Memory B cell (primary cell): Measurements from ENCODE around the gene DPPA5.
A peak's percentile ranks its signal among the peaks of the same experiment; 100 is the strongest.
"Not testable (repeated sequence)": the region's sequence is repeated elsewhere in the genome, so short reads cannot be mapped to it uniquely, and the experiment has no call there.

ENCODE experiments used
- ATAC-seq: fragments of 150-1000 bp; cut with Tn5 transposase; 2 replicates; pipeline ENCODE4 v1.10.0; 2021; ENCODE audit warnings: low read depth, mild to moderate bottlenecking, moderate library complexity
- DNase-seq, 2 donors: peaks; one replicate each; pipeline ENCODE4 v3.0.0; 2022; ENCODE audit warnings: low spot score in 2 of 2
- H3K27ac Mint-ChIP-seq: one replicate; pipeline ENCODE4 v1.8.0; 2022; ENCODE audit warnings: mild to moderate bottlenecking, moderate library complexity, mixed read lengths
- H3K27me3 Mint-ChIP-seq: one replicate; pipeline ENCODE4 v1.8.0; 2022; ENCODE audit warnings: mixed read lengths
- H3K36me3 Mint-ChIP-seq: one replicate; pipeline ENCODE4 v1.8.0; 2022; ENCODE audit warnings: mild to moderate bottlenecking, mixed read lengths
- H3K4me1 Mint-ChIP-seq: one replicate; pipeline ENCODE4 v1.8.0; 2022; ENCODE audit warnings: mixed read lengths
- H3K4me3 Mint-ChIP-seq: one replicate; pipeline ENCODE4 v1.8.0; 2022; ENCODE audit warnings: mild to moderate bottlenecking, moderate library complexity, mixed read lengths
- H3K9me3 Mint-ChIP-seq: one replicate; pipeline ENCODE4 v1.8.0; 2022; ENCODE audit warnings: mixed read lengths

DPPA5 gene

GRCh38 chr6:73353636-73354593 lies at the start of gene DPPA5:
TSS of gene DPPA5 (minus strand) at chr6:73354276. CDS start at chr6:73354225, 51 bp downstream.
- no peaks in the 10 kb centered on the region for H3K4me1 Mint-ChIP-seq
- peaks cover 15% of the 10 kb centered on the region for H3K27me3 Mint-ChIP-seq
- H3K4me3 Mint-ChIP-seq, result no peak within 1 kb of the TSS
- ATAC-seq (no peak), DNase-seq (no peak)
- no peaks in the 10 kb centered on the region for H3K9me3 Mint-ChIP-seq
- no peak within 1 kb of the TSS for H3K27ac Mint-ChIP-seq
- H3K36me3 Mint-ChIP-seq, result no peaks in the 10 kb centered on the region

- Mint-ChIP-seq H3K36me3 (no peaks in the 10 kb centered on the region), H3K4me3 (no peak overlapping the region), H3K9me3 (no peaks in the 10 kb centered on the region), H3K27ac (no peak overlapping the region), H3K27me3 (no peaks in the 10 kb centered on the region), H3K4me1 (no peaks in the 10 kb centered on the region)
- DNase-seq (no peak), ATAC-seq (no peak)
Measured at GRCh38 chr6:73400656-73401055, 46.6 kb upstream of the DPPA5 start.

- H3K9me3 Mint-ChIP-seq, result no peaks in the 10 kb centered on the region
- ATAC-seq (no peak), DNase-seq (no peak)
- no peak overlapping the region for H3K4me3 Mint-ChIP-seq
- H3K36me3 Mint-ChIP-seq, result no peaks in the 10 kb centered on the region
- no peaks in the 10 kb centered on the region for H3K27me3 Mint-ChIP-seq
- peaks cover 3% of the 10 kb centered on the region for H3K4me1 Mint-ChIP-seq
- H3K27ac Mint-ChIP-seq, result no peak overlapping the region
Measured at GRCh38 chr6:73395875-73396274, 41.8 kb upstream of the DPPA5 start.

GRCh38 chr6:73394577-73395354 lies 40.7 kb upstream of the DPPA5 start, which contains the start of gene DDX43:
TSS of gene DDX43 (plus strand) at chr6:73394828. CDS start at chr6:73394906, 78 bp downstream.
- DNase-seq (peak; percentile 57 to 58), ATAC-seq (peak; percentile 89)
- H3K9me3 Mint-ChIP-seq, result no peaks in the 10 kb centered on the region
- H3K4me3 Mint-ChIP-seq, result peak within 1 kb of the TSS; percentile 89
- no peaks in the 10 kb centered on the region for H3K36me3 Mint-ChIP-seq
- H3K27me3 Mint-ChIP-seq, result no peaks in the 10 kb centered on the region
- peak within 1 kb of the TSS; percentile 98 for H3K27ac Mint-ChIP-seq
- H3K4me1 Mint-ChIP-seq, result peaks cover 3% of the 10 kb centered on the region

GRCh38 chr6:73393278-73393677 lies 39.2 kb upstream of the DPPA5 start:
- H3K27me3 Mint-ChIP-seq, result no peaks in the 10 kb centered on the region
- no peaks in the 10 kb centered on the region for H3K9me3 Mint-ChIP-seq
- no peaks in the 10 kb centered on the region for H3K36me3 Mint-ChIP-seq
- DNase-seq (no peak), ATAC-seq (no peak)
- peak overlapping the region; percentile 16 for H3K4me3 Mint-ChIP-seq
- no peak overlapping the region for H3K27ac Mint-ChIP-seq
- peaks cover 6% of the 10 kb centered on the region for H3K4me1 Mint-ChIP-seq

GRCh38 chr6:73392188-73392587 lies 38.1 kb upstream of the DPPA5 start:
- not testable (repeated sequence) for H3K9me3 Mint-ChIP-seq, H3K36me3 Mint-ChIP-seq, H3K27me3 Mint-ChIP-seq, H3K4me1 Mint-ChIP-seq, H3K27ac Mint-ChIP-seq, ATAC-seq, H3K4me3 Mint-ChIP-seq, DNase-seq

- no peak overlapping the region for H3K4me3 Mint-ChIP-seq
- DNase-seq (no peak), ATAC-seq (no peak)
- no peaks in the 10 kb centered on the region for H3K27me3 Mint-ChIP-seq
- H3K9me3 Mint-ChIP-seq, result no peaks in the 10 kb centered on the region
- peaks cover 6% of the 10 kb centered on the region for H3K4me1 Mint-ChIP-seq
- peak overlapping the region; percentile 24 for H3K27ac Mint-ChIP-seq
- H3K36me3 Mint-ChIP-seq, result no peaks in the 10 kb centered on the region
Measured at GRCh38 chr6:73391675-73392074, 37.6 kb upstream of the DPPA5 start.

GRCh38 chr6:73389854-73390253 lies 35.8 kb upstream of the DPPA5 start:
- H3K36me3 Mint-ChIP-seq, result no peaks in the 10 kb centered on the region
- no peak overlapping the region for H3K27ac Mint-ChIP-seq
- ATAC-seq, result no peak
- H3K4me1 Mint-ChIP-seq, result peaks cover 5% of the 10 kb centered on the region
- no peaks in the 10 kb centered on the region for H3K27me3 Mint-ChIP-seq
- H3K9me3 Mint-ChIP-seq, result no peaks in the 10 kb centered on the region
- no peak overlapping the region for H3K4me3 Mint-ChIP-seq
- DNase-seq, result no peak

GRCh38 chr6:73388800-73389512 lies 34.9 kb upstream of the DPPA5 start:
- H3K4me3 Mint-ChIP-seq, result peak overlapping the region; percentile 88
- DNase-seq (peak in 1 of 2 donors; percentile 20), ATAC-seq (peak; percentile 79)
- no peaks in the 10 kb centered on the region for H3K36me3 Mint-ChIP-seq
- no peak overlapping the region for H3K27ac Mint-ChIP-seq
- no peaks in the 10 kb centered on the region for H3K9me3 Mint-ChIP-seq
- no peaks in the 10 kb centered on the region for H3K27me3 Mint-ChIP-seq
- peaks cover 3% of the 10 kb centered on the region for H3K4me1 Mint-ChIP-seq

- H3K4me3 Mint-ChIP-seq, result peak overlapping the region; percentile 88
- no peaks in the 10 kb centered on the region for H3K9me3 Mint-ChIP-seq
- DNase-seq, result no peak
- H3K4me1 Mint-ChIP-seq, result peaks cover 3% of the 10 kb centered on the region
- peak; percentile 23 for ATAC-seq
- no peaks in the 10 kb centered on the region for H3K27me3 Mint-ChIP-seq
- no peaks in the 10 kb centered on the region for H3K36me3 Mint-ChIP-seq
- H3K27ac Mint-ChIP-seq, result no peak overlapping the region
Measured at GRCh38 chr6:73388433-73388799, 34.3 kb upstream of the DPPA5 start.

- no peak for DNase-seq
- Mint-ChIP-seq H3K4me1 (no peaks in the 10 kb centered on the region), H3K4me3 (no peak overlapping the region), H3K27ac (no peak overlapping the region), H3K9me3 (no peaks in the 10 kb centered on the region), H3K27me3 (no peaks in the 10 kb centered on the region), H3K36me3 (no peaks in the 10 kb centered on the region)
- no peak for ATAC-seq
Measured at GRCh38 chr6:73382462-73383113, 28.5 kb upstream of the DPPA5 start.

- ATAC-seq, H3K27ac Mint-ChIP-seq, DNase-seq, H3K4me3 Mint-ChIP-seq, H3K27me3 Mint-ChIP-seq, H3K9me3 Mint-ChIP-seq, H3K4me1 Mint-ChIP-seq, H3K36me3 Mint-ChIP-seq: not testable (repeated sequence)
Measured at GRCh38 chr6:73381531-73381930, 27.5 kb upstream of the DPPA5 start.

GRCh38 chr6:73377225-73377624 lies 23.1 kb upstream of the DPPA5 start:
- ATAC-seq (no peak), DNase-seq (no peak)
- no peak overlapping the region for H3K4me3 Mint-ChIP-seq
- no peaks in the 10 kb centered on the region for H3K9me3 Mint-ChIP-seq
- no peaks in the 10 kb centered on the region for H3K4me1 Mint-ChIP-seq
- no peaks in the 10 kb centered on the region for H3K36me3 Mint-ChIP-seq
- H3K27me3 Mint-ChIP-seq, result no peaks in the 10 kb centered on the region
- H3K27ac Mint-ChIP-seq, result peak overlapping the region; percentile 28
